Stimulated activated memory B cell treated with anti-CD40 and anti-IgM and Interleukin-4, amounts not matched to agents 10 μg/mL and 1 μg/mL and 100 μg/mL, for 72 hours (primary cell): ENCODE measurements around the gene BRIP1.

ENCODE experiments used
- ATAC-seq: fragments of 150-1000 bp; cut with Tn5 transposase; 2 replicates; pipeline ENCODE4 v1.10.0; 2021
- H3K27ac Mint-ChIP-seq: one replicate; pipeline ENCODE4 v1.8.0; 2022; ENCODE audit warnings: mild to moderate bottlenecking, mixed read lengths
- H3K27me3 Mint-ChIP-seq: one replicate; pipeline ENCODE4 v1.8.0; 2022; ENCODE audit warnings: mixed read lengths
- H3K36me3 Mint-ChIP-seq: one replicate; pipeline ENCODE4 v1.8.0; 2022; ENCODE audit warnings: mixed read lengths
- H3K4me1 Mint-ChIP-seq: one replicate; pipeline ENCODE4 v1.8.0; 2022; ENCODE audit warnings: mixed read lengths
- H3K4me3 Mint-ChIP-seq: one replicate; pipeline ENCODE4 v1.8.0; 2022; ENCODE audit warnings: mild to moderate bottlenecking, moderate library complexity, mixed read lengths
- H3K9me3 Mint-ChIP-seq: one replicate; pipeline ENCODE4 v1.8.0; 2022; ENCODE audit warnings: mixed read lengths

BRIP1 gene

DNA sequence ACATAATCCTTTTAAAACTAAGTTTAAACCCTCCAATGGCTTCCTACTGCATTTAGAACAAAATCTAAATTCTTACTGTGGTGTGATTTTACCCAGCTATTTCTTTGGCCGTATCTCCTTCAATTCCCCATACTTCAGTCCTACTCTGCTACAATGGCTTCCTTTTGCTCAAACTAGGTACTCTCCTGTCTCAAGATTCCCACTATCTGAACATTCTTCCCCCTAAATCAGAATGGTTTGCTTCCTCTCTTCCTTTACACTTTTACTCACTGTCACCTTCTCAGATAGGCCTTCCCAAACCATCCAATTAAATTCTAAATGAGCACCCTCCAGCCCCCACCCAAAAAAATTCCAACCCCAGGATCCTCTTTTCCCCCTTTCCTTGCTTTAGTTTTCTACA lies 109.2 kb downstream of the BRIP1 start:
- no peak overlapping the region for H3K27ac Mint-ChIP-seq
- peaks cover 6% of the 10 kb centered on the region for H3K4me1 Mint-ChIP-seq
- peaks cover 2% of the 10 kb centered on the region for H3K9me3 Mint-ChIP-seq
- H3K36me3 Mint-ChIP-seq: peaks cover 7% of the 10 kb centered on the region
- ATAC-seq: no peak
- no peaks in the 10 kb centered on the region for H3K27me3 Mint-ChIP-seq
- H3K4me3 Mint-ChIP-seq: no peak overlapping the region

- H3K9me3 Mint-ChIP-seq: no peaks in the 10 kb centered on the region
- H3K27me3 Mint-ChIP-seq: no peaks in the 10 kb centered on the region
- no peak overlapping the region for H3K27ac Mint-ChIP-seq
- peaks cover 6% of the 10 kb centered on the region for H3K4me1 Mint-ChIP-seq
- no peak for ATAC-seq
- no peak overlapping the region for H3K4me3 Mint-ChIP-seq
- peaks cover 7% of the 10 kb centered on the region for H3K36me3 Mint-ChIP-seq
These were observed 109.6 kb downstream of the BRIP1 start for GRCh38 chr17:61753696-61754095.

DNA sequence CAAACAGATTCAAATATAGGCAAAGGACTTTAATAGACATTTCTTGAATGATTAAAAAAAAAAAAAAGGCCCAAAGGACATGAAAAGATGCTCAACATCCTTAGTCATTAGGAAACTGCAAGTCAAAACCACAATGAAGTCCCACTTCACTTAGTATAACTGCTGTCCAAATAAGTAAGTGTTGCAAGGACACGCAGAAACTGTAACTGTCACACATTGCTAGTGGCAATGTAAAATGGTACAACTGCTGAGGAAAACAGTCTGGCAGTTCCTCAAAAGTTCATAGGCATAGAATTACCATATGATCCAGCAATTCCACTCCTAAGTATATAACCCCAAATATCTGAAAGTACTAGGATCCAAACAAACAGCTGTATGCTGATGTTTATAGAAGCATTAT lies 112.7 kb downstream of the BRIP1 start:
- H3K4me3 Mint-ChIP-seq: no peak overlapping the region
- peaks cover 17% of the 10 kb centered on the region for H3K36me3 Mint-ChIP-seq
- H3K9me3 Mint-ChIP-seq: peaks cover 7% of the 10 kb centered on the region
- no peaks in the 10 kb centered on the region for H3K27me3 Mint-ChIP-seq
- no peak overlapping the region for H3K27ac Mint-ChIP-seq
- peaks cover 6% of the 10 kb centered on the region for H3K4me1 Mint-ChIP-seq
- ATAC-seq: peak; percentile 41

GRCh38 chr17:61749823-61750404 lies 113.4 kb downstream of the BRIP1 start:
- Mint-ChIP-seq H3K27ac (no peak overlapping the region), H3K36me3 (peaks cover 18% of the 10 kb centered on the region), H3K4me3 (no peak overlapping the region), H3K4me1 (peaks cover 6% of the 10 kb centered on the region), H3K9me3 (peaks cover 7% of the 10 kb centered on the region), H3K27me3 (no peaks in the 10 kb centered on the region)
- ATAC-seq: no peak

GRCh38 chr17:61746248-61746985 lies 116.9 kb downstream of the BRIP1 start:
- H3K27me3 Mint-ChIP-seq: no peaks in the 10 kb centered on the region
- H3K4me1 Mint-ChIP-seq: peaks cover 6% of the 10 kb centered on the region
- no peak overlapping the region for H3K27ac Mint-ChIP-seq
- ATAC-seq: no peak
- peaks cover 11% of the 10 kb centered on the region for H3K9me3 Mint-ChIP-seq
- H3K4me3 Mint-ChIP-seq: no peak overlapping the region
- peaks cover 32% of the 10 kb centered on the region for H3K36me3 Mint-ChIP-seq

- H3K4me1 Mint-ChIP-seq: no peaks in the 10 kb centered on the region
- no peaks in the 10 kb centered on the region for H3K27me3 Mint-ChIP-seq
- H3K36me3 Mint-ChIP-seq: peaks cover 39% of the 10 kb centered on the region
- H3K9me3 Mint-ChIP-seq: peaks cover 17% of the 10 kb centered on the region
- no peak for ATAC-seq
- no peak overlapping the region for H3K4me3 Mint-ChIP-seq
- no peak overlapping the region for H3K27ac Mint-ChIP-seq
These were observed 118.5 kb downstream of the BRIP1 start for GRCh38 chr17:61744804-61745203.

- no peak for ATAC-seq
- no peak overlapping the region for H3K4me3 Mint-ChIP-seq
- H3K36me3 Mint-ChIP-seq: peaks cover 39% of the 10 kb centered on the region
- no peaks in the 10 kb centered on the region for H3K4me1 Mint-ChIP-seq
- H3K27me3 Mint-ChIP-seq: no peaks in the 10 kb centered on the region
- no peak overlapping the region for H3K27ac Mint-ChIP-seq
- H3K9me3 Mint-ChIP-seq: peaks cover 17% of the 10 kb centered on the region
These were observed 119.1 kb downstream of the BRIP1 start for GRCh38 chr17:61744252-61744651.

GRCh38 chr17:61743766-61744165 lies 119.6 kb downstream of the BRIP1 start:
- no peak for ATAC-seq
- Mint-ChIP-seq H3K4me3 (no peak overlapping the region), H3K4me1 (no peaks in the 10 kb centered on the region), H3K27ac (no peak overlapping the region), H3K27me3 (no peaks in the 10 kb centered on the region), H3K9me3 (peaks cover 17% of the 10 kb centered on the region), H3K36me3 (peaks cover 39% of the 10 kb centered on the region)

GRCh38 chr17:61739002-61739401 lies 124.3 kb downstream of the BRIP1 start:
- H3K4me1 Mint-ChIP-seq: no peaks in the 10 kb centered on the region
- no peak for ATAC-seq
- peaks cover 12% of the 10 kb centered on the region for H3K9me3 Mint-ChIP-seq
- peaks cover 20% of the 10 kb centered on the region for H3K36me3 Mint-ChIP-seq
- H3K27me3 Mint-ChIP-seq: no peaks in the 10 kb centered on the region
- H3K4me3 Mint-ChIP-seq: no peak overlapping the region
- H3K27ac Mint-ChIP-seq: no peak overlapping the region

- Mint-ChIP-seq H3K4me3 (no peak overlapping the region), H3K27ac (no peak overlapping the region), H3K4me1 (no peaks in the 10 kb centered on the region), H3K9me3 (peaks cover 12% of the 10 kb centered on the region), H3K36me3 (peaks cover 20% of the 10 kb centered on the region), H3K27me3 (no peaks in the 10 kb centered on the region)
- no peak for ATAC-seq
These were observed 125.1 kb downstream of the BRIP1 start for GRCh38 chr17:61738249-61738648.

DNA sequence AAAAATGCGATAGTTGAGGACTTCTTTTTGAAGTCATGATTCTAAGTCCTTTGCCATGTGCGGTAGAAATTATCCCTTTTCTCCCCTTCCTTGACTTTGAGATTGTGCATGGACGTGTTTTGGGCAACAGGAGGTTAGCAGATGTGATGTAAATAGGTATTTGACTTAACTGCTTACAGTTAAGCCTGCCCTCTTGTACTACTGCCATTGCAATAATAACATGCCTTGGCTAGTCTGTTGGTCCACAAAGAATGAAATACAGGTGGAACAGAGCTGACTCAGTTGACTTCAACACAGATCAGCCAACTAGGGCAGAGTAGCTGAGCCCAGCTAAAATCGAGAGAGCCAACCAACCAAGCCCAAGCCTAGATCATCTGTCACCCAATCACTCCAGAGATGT lies 125.5 kb downstream of the BRIP1 start:
- Mint-ChIP-seq H3K27me3 (no peaks in the 10 kb centered on the region), H3K9me3 (peaks cover 12% of the 10 kb centered on the region), H3K36me3 (peaks cover 20% of the 10 kb centered on the region), H3K4me3 (no peak overlapping the region), H3K27ac (no peak overlapping the region), H3K4me1 (no peaks in the 10 kb centered on the region)
- ATAC-seq: no peak

DNA sequence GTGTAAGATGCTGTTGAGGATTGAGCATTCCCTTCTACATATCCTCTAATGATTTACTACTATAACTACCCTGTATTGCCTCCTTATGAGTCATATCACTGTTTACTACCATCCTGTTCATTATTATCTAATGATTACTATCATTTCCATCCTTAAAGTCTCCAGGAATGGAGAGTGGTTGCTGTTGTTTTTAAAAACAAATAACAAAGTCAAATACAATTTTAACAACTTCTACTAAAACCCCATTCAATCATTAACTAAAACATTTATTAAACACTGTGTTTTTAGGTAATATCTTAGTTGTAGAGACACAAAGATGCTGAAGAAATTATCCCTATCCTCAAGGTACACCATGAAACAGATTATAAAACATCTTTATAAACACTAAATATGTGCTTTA lies 126.9 kb downstream of the BRIP1 start:
- Mint-ChIP-seq H3K4me1 (no peaks in the 10 kb centered on the region), H3K27me3 (no peaks in the 10 kb centered on the region), H3K9me3 (peaks cover 8% of the 10 kb centered on the region), H3K36me3 (peaks cover 12% of the 10 kb centered on the region), H3K27ac (no peak overlapping the region), H3K4me3 (no peak overlapping the region)
- ATAC-seq: no peak

GRCh38 chr17:61735807-61736206 lies 127.5 kb downstream of the BRIP1 start:
- H3K9me3 Mint-ChIP-seq: peaks cover 3% of the 10 kb centered on the region
- H3K4me1 Mint-ChIP-seq: no peaks in the 10 kb centered on the region
- no peak overlapping the region for H3K4me3 Mint-ChIP-seq
- no peak for ATAC-seq
- no peak overlapping the region for H3K27ac Mint-ChIP-seq
- H3K36me3 Mint-ChIP-seq: peaks cover 5% of the 10 kb centered on the region
- no peaks in the 10 kb centered on the region for H3K27me3 Mint-ChIP-seq

DNA sequence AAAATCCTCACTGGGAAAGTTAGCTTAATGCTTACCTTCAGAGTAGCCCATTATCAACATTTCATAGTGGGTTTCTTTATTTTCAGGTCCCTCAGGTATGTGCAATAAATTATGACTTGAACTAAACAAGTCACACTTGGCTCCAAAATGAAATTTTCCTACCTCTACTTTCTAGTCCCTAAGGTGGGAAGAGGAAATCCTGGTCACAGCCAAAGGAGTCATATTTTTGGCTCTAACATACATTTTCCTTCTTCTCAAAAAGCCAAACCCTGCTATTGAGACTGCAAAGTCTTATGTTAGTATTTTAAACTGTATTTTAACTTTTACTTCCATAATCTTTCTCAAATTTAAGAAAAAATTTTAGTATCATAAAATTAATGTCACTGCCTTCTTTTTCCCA lies 128.9 kb downstream of the BRIP1 start:
- no peak overlapping the region for H3K27ac Mint-ChIP-seq
- ATAC-seq: no peak
- H3K4me1 Mint-ChIP-seq: no peaks in the 10 kb centered on the region
- no peak overlapping the region for H3K4me3 Mint-ChIP-seq
- H3K27me3 Mint-ChIP-seq: no peaks in the 10 kb centered on the region
- peaks cover 3% of the 10 kb centered on the region for H3K9me3 Mint-ChIP-seq
- peaks cover 5% of the 10 kb centered on the region for H3K36me3 Mint-ChIP-seq

DNA sequence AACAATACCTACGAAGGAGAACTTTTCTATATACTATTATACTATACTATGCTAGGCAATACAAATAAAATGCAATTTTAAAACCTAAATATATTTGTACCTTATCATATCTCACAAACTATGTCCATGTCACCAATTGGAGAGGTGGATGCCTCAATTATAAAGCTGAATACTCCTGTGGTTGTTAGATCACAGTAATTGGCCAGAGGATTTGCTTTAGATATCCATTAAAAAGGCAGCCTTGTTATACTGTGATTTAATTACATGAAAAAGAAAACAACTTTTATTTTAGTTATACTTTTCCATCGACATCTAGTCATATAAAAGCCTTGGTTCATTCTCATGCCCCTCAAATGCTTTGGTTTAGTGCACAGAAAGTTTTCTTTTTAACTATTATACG lies 129.3 kb downstream of the BRIP1 start:
- Mint-ChIP-seq H3K4me1 (no peaks in the 10 kb centered on the region), H3K27me3 (no peaks in the 10 kb centered on the region), H3K36me3 (peaks cover 5% of the 10 kb centered on the region), H3K27ac (no peak overlapping the region), H3K9me3 (peaks cover 3% of the 10 kb centered on the region), H3K4me3 (no peak overlapping the region)
- ATAC-seq: no peak

DNA sequence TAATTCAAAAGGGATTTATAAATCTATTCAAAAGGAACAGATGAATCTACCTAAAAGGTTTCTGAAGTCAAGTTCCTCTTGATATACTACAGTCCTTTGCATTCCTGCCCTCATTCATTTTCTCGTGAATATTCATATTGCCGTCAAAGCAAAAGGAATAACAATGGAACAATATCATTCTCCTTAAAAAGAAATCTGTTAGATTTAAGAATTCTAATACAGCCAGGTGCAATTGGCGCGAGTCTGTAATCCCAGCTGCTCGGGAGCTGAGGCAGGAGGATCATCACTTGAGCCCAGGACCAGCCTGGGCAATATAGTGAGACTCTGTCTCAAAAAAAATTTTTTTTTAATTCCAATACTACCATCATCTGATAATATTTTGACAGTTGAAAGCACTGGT lies 130.3 kb downstream of the BRIP1 start:
- Mint-ChIP-seq H3K9me3 (peaks cover 3% of the 10 kb centered on the region), H3K36me3 (peaks cover 11% of the 10 kb centered on the region), H3K4me1 (peaks cover 7% of the 10 kb centered on the region), H3K27ac (no peak overlapping the region), H3K4me3 (no peak overlapping the region), H3K27me3 (no peaks in the 10 kb centered on the region)
- no peak for ATAC-seq
